Stomach smooth muscle (tissue), 2 donors: ENCODE data around the gene ABCB8.
"Not testable (repeated sequence)": the region's sequence is repeated elsewhere in the genome, so short reads cannot be mapped to it uniquely, and the experiment has no call there.

Experiments
- H3K27ac ChIP-seq: one replicate; pipeline ENCODE4 v1.7.0; 2013; ENCODE audit warnings: mild to moderate bottlenecking, low read length, inconsistent platforms
- H3K27me3 ChIP-seq, 2 donors: one replicate each; pipeline ENCODE4 v1.7.0; 2013; ENCODE audit warnings: low read length in 2 of 2; ENCODE audit not compliant: insufficient read depth in 2 of 2, control insufficient read depth in 1 of 2
- H3K36me3 ChIP-seq, 2 donors: one replicate each; pipeline ENCODE4 v1.7.0; 2013; ENCODE audit warnings: low read length in 2 of 2; ENCODE audit not compliant: control insufficient read depth in 2 of 2, insufficient read depth in 2 of 2
- H3K4me1 ChIP-seq: one replicate; pipeline ENCODE4 v1.7.0; 2013; ENCODE audit warnings: low read length; ENCODE audit not compliant: control insufficient read depth, insufficient read depth
- H3K4me3 ChIP-seq, 2 donors: one replicate each; pipeline ENCODE4 v1.7.0; 2013; ENCODE audit warnings: low read length in 2 of 2
- H3K9ac ChIP-seq, 2 donors: one replicate each; pipeline ENCODE4 v1.7.0; 2013; ENCODE audit warnings: low read length in 2 of 2, mild to moderate bottlenecking in 1 of 2
- H3K9me3 ChIP-seq, 2 donors: one replicate each; pipeline ENCODE4 v1.7.0; 2013; ENCODE audit warnings: low read length in 2 of 2; ENCODE audit not compliant: control insufficient read depth in 2 of 2
- donor health status: healthy.
- donor health status: Pancreatic carcinoma.

The ABCB8 gene

GRCh38 chr7:151009327-151010036 lies 18.8 kb upstream of the ABCB8 start:
- H3K9ac ChIP-seq = no peak overlapping the region
- peaks cover 32% of the 10 kb centered on the region for H3K4me1 ChIP-seq
- peaks cover 10 to 25% of the 10 kb centered on the region in 2 donors for H3K27me3 ChIP-seq
- no peak overlapping the region for H3K27ac ChIP-seq
- no peaks in the 10 kb centered on the region for H3K9me3 ChIP-seq
- no peak overlapping the region for H3K4me3 ChIP-seq
- no peaks in the 10 kb centered on the region for H3K36me3 ChIP-seq

DNA sequence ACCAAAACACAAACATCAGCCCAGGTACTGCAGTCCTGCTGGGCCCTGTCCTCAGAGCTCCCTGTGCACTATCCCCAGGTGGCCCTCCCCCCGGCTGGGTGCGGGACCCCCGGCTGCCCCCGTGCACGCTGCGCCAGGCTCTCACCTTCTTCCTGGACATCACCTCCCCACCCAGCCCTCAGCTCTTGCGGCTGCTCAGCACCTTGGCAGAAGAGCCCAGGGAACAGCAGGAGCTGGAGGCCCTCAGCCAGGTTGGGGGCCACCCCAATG lies 18.3 kb upstream of the ABCB8 start:
- Histone ChIP-seq H3K4me1 (peaks cover 32% of the 10 kb centered on the region), H3K27me3 (peaks cover 12 to 28% of the 10 kb centered on the region in 2 donors), H3K36me3 (no peaks in the 10 kb centered on the region), H3K9ac (no peak overlapping the region), H3K27ac (no peak overlapping the region), H3K4me3 (no peak overlapping the region), H3K9me3 (no peaks in the 10 kb centered on the region)

DNA sequence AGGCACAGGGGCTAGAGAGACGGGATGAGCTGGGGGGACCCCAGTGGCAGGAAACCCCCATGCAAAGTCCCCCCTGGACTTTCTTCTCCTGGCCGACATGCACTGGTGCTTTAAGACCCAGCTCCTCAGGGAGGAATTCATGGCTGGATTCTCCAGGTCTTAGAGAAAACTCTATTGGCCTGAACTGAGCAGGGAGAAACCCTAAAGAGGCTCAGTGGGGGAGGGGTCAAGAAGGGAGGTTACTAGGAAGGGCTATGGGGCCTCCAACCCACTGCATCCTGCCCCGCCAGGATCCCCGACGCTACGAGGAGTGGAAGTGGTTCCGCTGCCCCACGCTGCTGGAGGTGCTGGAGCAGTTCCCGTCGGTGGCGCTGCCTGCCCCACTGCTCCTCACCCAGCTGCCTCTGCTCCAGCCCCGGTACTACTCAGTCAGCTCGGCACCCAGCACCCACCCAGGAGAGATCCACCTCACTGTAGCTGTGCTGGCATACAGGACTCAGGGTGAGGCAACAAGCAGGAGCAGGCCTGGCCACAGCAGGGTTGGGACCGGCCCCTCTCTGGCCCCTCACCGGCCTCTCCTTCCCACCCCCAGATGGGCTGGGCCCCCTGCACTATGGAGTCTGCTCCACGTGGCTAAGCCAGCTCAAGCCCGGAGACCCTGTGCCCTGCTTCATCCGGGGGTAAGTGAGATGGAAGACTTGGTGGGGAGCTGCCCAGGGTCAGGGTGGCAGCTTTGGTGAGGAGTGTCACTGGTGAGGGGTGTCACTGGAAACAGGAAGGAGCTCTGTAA lies 17.7 kb upstream of the ABCB8 start:
- Histone ChIP-seq H3K9me3 (no peaks in the 10 kb centered on the region), H3K36me3 (no peaks in the 10 kb centered on the region), H3K27ac (no peak overlapping the region), H3K27me3 (peaks cover 17 to 33% of the 10 kb centered on the region in 2 donors), H3K4me3 (no peak overlapping the region), H3K9ac (no peak overlapping the region), H3K4me1 (peaks cover 32% of the 10 kb centered on the region)

DNA sequence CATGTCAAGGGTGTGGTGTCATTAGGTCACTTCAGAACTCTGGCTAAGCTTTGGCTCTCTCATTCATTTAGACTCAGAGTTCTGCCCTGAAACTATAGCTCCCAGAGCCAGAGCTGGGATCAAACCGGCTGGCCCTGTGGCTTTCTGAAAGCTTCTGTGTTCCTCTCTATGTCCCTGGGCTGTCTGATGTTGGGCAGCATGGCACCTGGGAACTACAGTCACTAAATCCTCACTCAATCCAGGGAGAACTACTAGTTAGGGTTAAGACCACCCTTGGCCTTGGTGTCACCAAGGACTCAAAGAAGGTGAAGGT lies 17.2 kb upstream of the ABCB8 start:
- Histone ChIP-seq H3K36me3 (no peaks in the 10 kb centered on the region), H3K9me3 (no peaks in the 10 kb centered on the region), H3K27me3 (peaks cover 21 to 38% of the 10 kb centered on the region in 2 donors), H3K9ac (no peak overlapping the region), H3K4me3 (no peak overlapping the region), H3K4me1 (peaks cover 32% of the 10 kb centered on the region), H3K27ac (no peak overlapping the region)

- H3K27me3 ChIP-seq = peaks cover 26 to 44% of the 10 kb centered on the region in 2 donors
- not testable (repeated sequence) for H3K4me3 ChIP-seq, H3K9me3 ChIP-seq, H3K36me3 ChIP-seq, H3K27ac ChIP-seq, H3K9ac ChIP-seq
- peaks cover 32% of the 10 kb centered on the region for H3K4me1 ChIP-seq
Measured at GRCh38 chr7:151011616-151012015, 16.6 kb upstream of the ABCB8 start.

DNA sequence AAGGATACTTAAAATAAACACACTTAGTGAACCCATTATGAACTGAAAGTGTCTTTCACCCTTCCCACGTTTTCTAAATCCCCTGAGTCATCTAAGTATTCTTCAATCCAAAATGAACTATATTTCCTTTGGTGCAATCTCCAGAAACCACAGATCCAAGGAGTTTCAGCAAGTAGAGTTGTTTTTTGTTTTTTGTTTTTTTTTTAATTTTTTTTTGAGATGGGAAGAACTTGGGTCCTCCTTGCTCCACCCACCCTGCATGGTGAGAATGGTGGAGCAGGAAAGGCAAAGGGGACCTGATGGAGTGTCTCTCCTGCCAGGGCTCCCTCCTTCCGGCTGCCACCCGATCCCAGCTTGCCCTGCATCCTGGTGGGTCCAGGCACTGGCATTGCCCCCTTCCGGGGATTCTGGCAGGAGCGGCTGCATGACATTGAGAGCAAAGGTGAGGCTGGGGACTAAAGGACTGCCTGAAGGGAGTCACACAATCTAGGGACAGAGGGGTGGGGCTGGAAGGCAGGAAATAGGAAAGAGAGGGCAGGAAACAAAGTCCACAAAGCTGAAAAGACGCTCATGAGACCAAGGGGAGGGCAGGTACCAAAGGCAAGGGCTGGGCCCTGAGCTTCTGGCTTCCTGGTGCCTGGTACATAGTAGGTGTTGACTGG lies 16.1 kb upstream of the ABCB8 start:
- H3K27ac ChIP-seq = no peak overlapping the region
- H3K4me1 ChIP-seq = peaks cover 29% of the 10 kb centered on the region
- H3K9ac ChIP-seq = no peak overlapping the region
- H3K36me3 ChIP-seq = no peaks in the 10 kb centered on the region
- H3K9me3 ChIP-seq = no peaks in the 10 kb centered on the region
- H3K4me3 ChIP-seq = no peak overlapping the region
- H3K27me3 ChIP-seq = peaks cover 32 to 49% of the 10 kb centered on the region in 2 donors

- no peak overlapping the region for H3K4me3 ChIP-seq
- H3K27me3 ChIP-seq = peaks cover 40 to 57% of the 10 kb centered on the region in 2 donors
- no peaks in the 10 kb centered on the region for H3K9me3 ChIP-seq
- no peak overlapping the region for H3K9ac ChIP-seq
- H3K4me1 ChIP-seq = peaks cover 29% of the 10 kb centered on the region
- H3K36me3 ChIP-seq = no peaks in the 10 kb centered on the region
- H3K27ac ChIP-seq = no peak overlapping the region
Measured at GRCh38 chr7:151012911-151013347, 15.3 kb upstream of the ABCB8 start.

- Histone ChIP-seq H3K9ac (no peak overlapping the region), H3K27me3 (peaks cover 41 to 58% of the 10 kb centered on the region in 2 donors), H3K27ac (no peak overlapping the region), H3K9me3 (no peaks in the 10 kb centered on the region), H3K36me3 (no peaks in the 10 kb centered on the region), H3K4me1 (peaks cover 33% of the 10 kb centered on the region), H3K4me3 (peak overlapping the region in 1 of 2 donors; percentile 67)
Measured at GRCh38 chr7:151013356-151013732, 14.9 kb upstream of the ABCB8 start.

DNA sequence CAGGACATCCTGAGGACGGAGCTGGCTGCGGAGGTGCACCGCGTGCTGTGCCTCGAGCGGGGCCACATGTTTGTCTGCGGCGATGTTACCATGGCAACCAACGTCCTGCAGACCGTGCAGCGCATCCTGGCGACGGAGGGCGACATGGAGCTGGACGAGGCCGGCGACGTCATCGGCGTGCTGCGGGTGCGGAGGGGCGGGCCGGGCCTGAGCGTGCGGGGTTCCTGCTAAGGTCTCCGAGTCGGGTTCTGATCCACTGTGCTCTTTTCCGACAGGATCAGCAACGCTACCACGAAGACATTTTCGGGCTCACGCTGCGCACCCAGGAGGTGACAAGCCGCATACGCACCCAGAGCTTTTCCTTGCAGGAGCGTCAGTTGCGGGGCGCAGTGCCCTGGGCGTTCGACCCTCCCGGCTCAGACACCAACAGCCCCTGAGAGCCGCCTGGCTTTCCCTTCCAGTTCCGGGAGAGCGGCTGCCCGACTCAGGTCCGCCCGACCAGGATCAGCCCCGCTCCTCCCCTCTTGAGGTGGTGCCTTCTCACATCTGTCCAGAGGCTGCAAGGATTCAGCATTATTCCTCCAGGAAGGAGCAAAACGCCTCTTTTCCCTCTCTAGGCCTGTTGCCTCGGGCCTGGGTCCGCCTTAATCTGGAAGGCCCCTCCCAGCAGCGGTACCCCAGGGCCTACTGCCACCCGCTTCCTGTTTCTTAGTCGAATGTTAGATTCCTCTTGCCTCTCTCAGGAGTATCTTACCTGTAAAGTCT lies 14.3 kb upstream of the ABCB8 start:
- peaks cover 43 to 60% of the 10 kb centered on the region in 2 donors for H3K27me3 ChIP-seq
- H3K36me3 ChIP-seq = no peaks in the 10 kb centered on the region

GRCh38 chr7:151014950-151015349 lies 13.3 kb upstream of the ABCB8 start:
- Histone ChIP-seq H3K4me3 (no peak overlapping the region), H3K9me3 (no peaks in the 10 kb centered on the region), H3K27ac (no peak overlapping the region), H3K9ac (no peak overlapping the region), H3K36me3 (no peaks in the 10 kb centered on the region), H3K27me3 (peaks cover 45 to 59% of the 10 kb centered on the region in 2 donors), H3K4me1 (peaks cover 35% of the 10 kb centered on the region)

More for the DNA sequence above, 14.3 kb upstream of the ABCB8 start:
- Histone ChIP-seq H3K9ac (peak overlapping the region; percentile 15 to 42), H3K4me1 (peaks cover 33% of the 10 kb centered on the region), H3K9me3 (no peaks in the 10 kb centered on the region), H3K27ac (no peak overlapping the region), H3K4me3 (peak overlapping the region; percentile 57 to 67)
